Mucosa of descending colon (tissue), 3 donors: Measurements from ENCODE around the gene DBR1. TPM values are rescaled to one million over a fixed set of nuclear protein-coding genes. Genes with fewer than 3 reads are reported as not detected.
A peak's percentile ranks its signal among the peaks of the same experiment; 100 is the strongest.

Experiments
- ATAC-seq: fragments of 200-7000 bp; cut with Tn5 transposase; one replicate; pipeline ENCODE4 v1.9.1; 2020; ENCODE audit warnings: mild to moderate bottlenecking, moderate library complexity
- DNase-seq, 3 donors: peaks; one replicate each; pipeline ENCODE4 v3.0.0-alpha.2; 2020
- H3K36me3 ChIP-seq: fragments of 200-600 bp; one replicate; pipeline ENCODE4 v1.8.0; 2021; ENCODE audit warnings: low read depth, mild to moderate bottlenecking
- H3K4me1 ChIP-seq: fragments of 200-600 bp; one replicate; pipeline ENCODE4 v1.8.0; 2021; ENCODE audit warnings: low read depth, mild to moderate bottlenecking
- H3K4me3 ChIP-seq: fragments of 200-600 bp; one replicate; pipeline ENCODE4 v1.8.0; 2021; ENCODE audit warnings: mild to moderate bottlenecking
- H3K9me3 ChIP-seq: fragments of 200-600 bp; one replicate; pipeline ENCODE4 v1.8.0; 2021; ENCODE audit warnings: mild to moderate bottlenecking
- intact Hi-C, 2 donors: fragments of 100-400 bp; cut with DNase I in 1 of 2; cut with micrococcal nuclease in 1 of 2; formaldehyde crosslinking; loops; one replicate each; pipeline versions ENCODE4 v1.11.0 to v1.11.1; 2022; cut with DNase I, micrococcal nuclease
- total RNA-seq, 3 donors: library from RNA; stranded (reverse); fragmentation: NEBNext Ultra II Directional in 2 of 3; extraction: Animal tissue kit (Norgen Biotek cat#: 25700) in 2 of 3; gene quantifications; one replicate each; pipeline versions ENCODE4 v1.2.1 to v1.2.4, GENCODE V29; 2021 to 2023
- TF ChIP-seq, protein P1 (sequence below): fragments of 200-600 bp; IDR thresholded peaks from one replicate; pipeline ENCODE4 v1.8.0; 2022; ENCODE audit warnings: antibody characterized with exemption, mild to moderate bottlenecking
- donor health status: DM: no; HTN: no; CAD: no; lungs with moderate emphysema.
- donor health status: DM: no; HTN: no; CAD: no.
- donor health status: DM: no; HTN: yes; CAD: no.

DBR1 gene
- total RNA-seq, 3 donors from 2014 or later = 10.5 to 11.6 (median 11.6) TPM

GRCh38 chr3:138118612-138119422 is 55.9 kb downstream of the DBR1 start:
- intact Hi-C loops = loop anchor here (5.0 kb wide), 2 partner anchors 47 to 52 kb away; no protein-coding TSS in a partner anchor
- no peak overlapping the region for H3K4me3 ChIP-seq
- H3K36me3 ChIP-seq = no peaks in the 10 kb centered on the region

DNA sequence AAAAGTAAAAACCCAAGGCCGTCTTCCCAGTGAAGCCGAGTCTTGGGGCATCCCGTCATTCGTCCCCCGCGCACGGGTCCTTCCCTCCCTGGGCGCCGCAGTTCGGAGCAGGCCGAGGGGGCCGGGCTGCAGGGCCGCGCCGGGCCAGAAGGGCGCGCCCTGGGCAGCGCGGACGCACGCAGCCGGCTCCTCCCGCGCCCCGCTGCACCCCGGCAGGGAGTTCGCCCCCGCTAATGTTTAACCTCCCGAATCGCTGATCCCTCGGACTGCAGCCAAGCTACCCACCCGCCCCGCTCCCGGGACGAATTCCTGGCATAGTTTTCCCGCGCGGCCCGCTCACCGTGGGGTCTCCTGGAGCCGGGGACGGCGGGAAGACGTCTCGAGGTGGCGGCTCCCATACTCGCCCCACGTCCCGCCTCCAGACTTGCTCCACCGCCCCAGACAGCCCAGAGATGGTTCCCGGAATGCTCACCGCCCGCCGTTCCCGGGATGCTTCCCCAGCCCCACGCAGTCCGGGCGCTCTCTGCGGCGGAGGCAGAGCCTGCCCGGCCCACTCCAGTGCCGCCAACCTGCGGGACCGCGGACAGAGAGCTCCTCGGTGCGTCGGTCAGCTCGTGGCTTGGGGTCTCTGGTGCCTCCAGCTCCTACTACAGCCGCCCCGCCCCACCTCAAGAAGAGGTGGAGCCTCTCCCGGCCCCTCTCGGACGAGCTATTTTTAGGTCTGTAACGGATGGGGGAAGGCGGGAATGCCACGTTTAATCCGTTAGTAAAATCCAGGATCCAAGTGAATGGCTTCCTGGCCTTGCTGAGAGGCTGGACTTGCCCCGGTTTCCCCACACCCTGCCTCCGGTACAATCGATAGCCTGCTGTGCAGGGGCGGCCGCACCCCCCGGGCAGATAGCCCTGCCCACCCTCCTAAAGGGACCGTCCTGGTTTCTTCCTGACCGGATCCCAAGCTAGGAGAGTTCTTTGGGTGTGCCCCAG is 59.4 kb downstream of the DBR1 start, which contains the start of gene DZIP1L:
DZIP1L (minus strand) TSS at position 621 of the 984 bp plus-strand sequence. CDS start 11,637 bp downstream, outside the sequence.
- Histone ChIP-seq H3K36me3 (no peaks in the 10 kb centered on the region), H3K4me3 (peak within 1 kb of the TSS; percentile 25), H3K9me3 (no peaks in the 10 kb centered on the region), H3K4me1 (no peaks in the 10 kb centered on the region)
- TF ChIP-seq, protein P1, sequence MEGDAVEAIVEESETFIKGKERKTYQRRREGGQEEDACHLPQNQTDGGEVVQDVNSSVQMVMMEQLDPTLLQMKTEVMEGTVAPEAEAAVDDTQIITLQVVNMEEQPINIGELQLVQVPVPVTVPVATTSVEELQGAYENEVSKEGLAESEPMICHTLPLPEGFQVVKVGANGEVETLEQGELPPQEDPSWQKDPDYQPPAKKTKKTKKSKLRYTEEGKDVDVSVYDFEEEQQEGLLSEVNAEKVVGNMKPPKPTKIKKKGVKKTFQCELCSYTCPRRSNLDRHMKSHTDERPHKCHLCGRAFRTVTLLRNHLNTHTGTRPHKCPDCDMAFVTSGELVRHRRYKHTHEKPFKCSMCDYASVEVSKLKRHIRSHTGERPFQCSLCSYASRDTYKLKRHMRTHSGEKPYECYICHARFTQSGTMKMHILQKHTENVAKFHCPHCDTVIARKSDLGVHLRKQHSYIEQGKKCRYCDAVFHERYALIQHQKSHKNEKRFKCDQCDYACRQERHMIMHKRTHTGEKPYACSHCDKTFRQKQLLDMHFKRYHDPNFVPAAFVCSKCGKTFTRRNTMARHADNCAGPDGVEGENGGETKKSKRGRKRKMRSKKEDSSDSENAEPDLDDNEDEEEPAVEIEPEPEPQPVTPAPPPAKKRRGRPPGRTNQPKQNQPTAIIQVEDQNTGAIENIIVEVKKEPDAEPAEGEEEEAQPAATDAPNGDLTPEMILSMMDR = peak; percentile 44
- DNase-seq (peak; percentile 31 to 61 (median 55)), ATAC-seq (peak; percentile 90)
- intact Hi-C loops = loop anchor here (5.0 kb wide), 2 partner anchors 43 to 48 kb away; no protein-coding TSS in a partner anchor

More at GRCh38 chr3:138118612-138119422, 55.9 kb downstream of the DBR1 start:
- no peaks in the 10 kb centered on the region for H3K9me3 ChIP-seq
- peak in 2 of 3 donors; percentile 75 to 84 for DNase-seq
- peak; percentile 80 for ATAC-seq
- H3K4me1 ChIP-seq = no peaks in the 10 kb centered on the region
- TF ChIP-seq, protein P1 = peak; percentile 64

- DNase-seq (no peak), ATAC-seq (no peak)
- H3K4me3 ChIP-seq = no peak overlapping the region
- intact Hi-C loops = no loop called here
- no peaks in the 10 kb centered on the region for H3K36me3 ChIP-seq
- H3K9me3 ChIP-seq = no peaks in the 10 kb centered on the region
- no peaks in the 10 kb centered on the region for H3K4me1 ChIP-seq
- TF ChIP-seq, protein P1 = no peak
Observed at GRCh38 chr3:138114431-138114918, 60.2 kb downstream of the DBR1 start.

GRCh38 chr3:138113326-138113725 is 61.4 kb downstream of the DBR1 start:
- Histone ChIP-seq H3K4me3 (no peak overlapping the region), H3K4me1 (no peaks in the 10 kb centered on the region), H3K9me3 (no peaks in the 10 kb centered on the region), H3K36me3 (no peaks in the 10 kb centered on the region)
- TF ChIP-seq, protein P1 = no peak
- ATAC-seq = no peak
- intact Hi-C loops = no loop called here
- DNase-seq = no peak

GRCh38 chr3:138112362-138112761 is 62.4 kb downstream of the DBR1 start:
- intact Hi-C loops = no loop called here
- DNase-seq = no peak
- TF ChIP-seq, protein P1 = no peak
- H3K36me3 ChIP-seq = no peaks in the 10 kb centered on the region
- ATAC-seq = no peak
- no peak overlapping the region for H3K4me3 ChIP-seq
- no peaks in the 10 kb centered on the region for H3K9me3 ChIP-seq
- H3K4me1 ChIP-seq = no peaks in the 10 kb centered on the region
